ENCODE measurements around the gene TTBK1.

- TF ChIP-seq POLR2A (IDR thresholded peaks at IDR 0.05; ENCODE audit: low read length) (no peak), GATA1 (IDR thresholded peaks at IDR 0.05; ENCODE audit: low read depth, low read length) (no peak)
Observed at GRCh38 chr6:43248791-43249190, 5.5 kb downstream of the TTBK1 start.
